VCaP (cell line): ENCODE measurements around the gene NRSN1.

Source experiments
- H3K27ac ChIP-seq: fragments of 450-650 bp; 2 replicates; pipeline ENCODE4 v1.5.1; 2017
- TF ChIP-seq, protein P1 (sequence below): fragments of 450-650 bp; conservative IDR thresholded peaks from 2 replicates; pipeline ENCODE4 v1.5.1; 2017; ENCODE audit warnings: mild to moderate bottlenecking, moderate library complexity

NRSN1 gene

DNA sequence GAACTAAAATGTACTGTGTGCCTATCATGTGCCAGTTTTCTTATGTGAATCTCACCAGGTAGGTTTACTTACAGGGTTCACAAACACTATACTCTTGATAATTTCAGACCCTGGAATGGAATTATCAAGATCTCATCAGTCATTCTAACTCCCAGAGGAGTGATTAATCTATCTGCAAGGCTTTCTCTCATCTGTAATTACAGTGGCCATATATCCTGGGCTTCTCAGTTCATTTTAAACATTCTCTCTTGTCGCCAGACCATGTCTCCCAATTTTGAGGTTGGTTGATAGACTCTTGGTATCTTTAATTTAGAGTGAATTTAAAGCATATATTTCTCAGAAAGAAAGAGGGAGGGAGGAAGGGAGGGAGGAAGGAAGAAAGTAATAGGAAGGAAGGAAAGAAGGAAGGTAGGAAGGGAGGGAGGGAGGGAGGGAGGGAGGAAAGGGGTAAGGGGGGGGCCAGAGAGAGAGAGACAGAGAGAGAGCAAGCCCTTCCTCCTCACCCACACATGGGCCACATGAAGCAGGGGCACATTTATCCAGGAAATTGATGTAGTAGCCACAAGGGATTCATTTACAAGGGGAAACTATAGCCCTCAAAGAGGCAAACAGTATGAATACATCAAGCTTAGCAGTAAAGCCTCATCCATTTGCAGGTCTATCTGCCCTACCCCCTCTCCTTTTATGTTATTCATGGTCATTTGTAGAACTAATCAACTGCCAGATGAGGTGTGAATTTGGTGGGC lies 25.8 kb upstream of the NRSN1 start:
- TF ChIP-seq, protein P1, sequence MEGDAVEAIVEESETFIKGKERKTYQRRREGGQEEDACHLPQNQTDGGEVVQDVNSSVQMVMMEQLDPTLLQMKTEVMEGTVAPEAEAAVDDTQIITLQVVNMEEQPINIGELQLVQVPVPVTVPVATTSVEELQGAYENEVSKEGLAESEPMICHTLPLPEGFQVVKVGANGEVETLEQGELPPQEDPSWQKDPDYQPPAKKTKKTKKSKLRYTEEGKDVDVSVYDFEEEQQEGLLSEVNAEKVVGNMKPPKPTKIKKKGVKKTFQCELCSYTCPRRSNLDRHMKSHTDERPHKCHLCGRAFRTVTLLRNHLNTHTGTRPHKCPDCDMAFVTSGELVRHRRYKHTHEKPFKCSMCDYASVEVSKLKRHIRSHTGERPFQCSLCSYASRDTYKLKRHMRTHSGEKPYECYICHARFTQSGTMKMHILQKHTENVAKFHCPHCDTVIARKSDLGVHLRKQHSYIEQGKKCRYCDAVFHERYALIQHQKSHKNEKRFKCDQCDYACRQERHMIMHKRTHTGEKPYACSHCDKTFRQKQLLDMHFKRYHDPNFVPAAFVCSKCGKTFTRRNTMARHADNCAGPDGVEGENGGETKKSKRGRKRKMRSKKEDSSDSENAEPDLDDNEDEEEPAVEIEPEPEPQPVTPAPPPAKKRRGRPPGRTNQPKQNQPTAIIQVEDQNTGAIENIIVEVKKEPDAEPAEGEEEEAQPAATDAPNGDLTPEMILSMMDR, result no peak
- no peak overlapping the region for H3K27ac ChIP-seq

DNA sequence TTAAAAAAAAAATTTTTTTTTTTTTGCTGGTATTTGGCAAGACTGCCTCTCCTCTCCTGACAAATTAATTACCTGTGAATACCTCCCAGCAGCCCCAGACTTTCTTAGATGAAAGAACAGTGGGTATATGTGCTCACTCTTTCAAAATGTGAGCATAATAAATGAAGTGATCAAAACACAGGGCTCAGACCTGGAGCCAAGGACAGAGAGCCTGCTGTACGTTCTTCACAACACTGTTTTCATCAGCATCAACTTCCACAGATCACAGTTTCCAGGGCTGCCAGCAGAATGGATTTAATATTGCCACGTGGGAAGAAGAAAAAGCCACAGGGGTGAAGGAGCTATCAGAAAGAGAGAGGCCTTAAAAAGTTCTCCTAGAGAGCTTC lies 25.3 kb upstream of the NRSN1 start:
- no peak overlapping the region for H3K27ac ChIP-seq
- TF ChIP-seq, protein P1, result no peak

DNA sequence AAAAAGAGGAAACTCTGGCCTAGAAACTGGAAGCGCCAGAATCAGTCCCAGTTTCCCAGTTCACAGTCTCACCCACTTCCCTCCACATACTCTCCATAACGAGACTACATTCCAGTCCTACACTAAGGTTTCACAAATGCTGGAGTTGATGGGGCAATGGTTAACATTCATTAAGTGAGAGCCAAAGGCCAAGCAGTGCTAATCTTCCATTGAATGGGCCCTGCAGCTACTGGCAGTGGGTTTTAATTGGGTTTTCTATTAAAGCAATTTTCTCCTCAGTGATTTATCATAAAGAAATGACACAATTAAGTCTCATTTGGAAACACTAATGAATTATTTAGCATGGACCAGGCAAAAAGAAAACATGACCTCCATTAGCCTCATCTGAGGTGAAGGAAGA lies 20.8 kb upstream of the NRSN1 start:
- TF ChIP-seq, protein P1, result no peak
- no peak overlapping the region for H3K27ac ChIP-seq

DNA sequence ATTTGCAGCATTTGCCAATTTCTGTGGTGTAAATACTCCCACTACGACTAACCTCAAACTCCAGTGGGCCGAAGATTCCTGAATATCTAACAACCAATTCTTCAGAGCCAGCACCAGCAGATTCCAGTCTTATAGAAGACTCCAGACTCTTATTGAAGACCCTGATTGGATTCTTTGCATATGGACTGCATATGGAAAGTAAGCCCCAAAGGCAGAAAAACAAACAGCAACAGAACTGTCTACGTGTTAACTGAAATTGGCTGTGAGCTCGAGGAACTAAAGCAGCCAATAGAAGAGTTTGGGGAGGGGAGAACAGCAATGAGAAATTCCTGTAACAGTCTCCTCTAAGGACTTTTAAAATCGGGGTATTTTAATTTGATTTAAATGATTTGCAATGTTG lies 19.7 kb upstream of the NRSN1 start:
- TF ChIP-seq, protein P1, result no peak
- no peak overlapping the region for H3K27ac ChIP-seq

DNA sequence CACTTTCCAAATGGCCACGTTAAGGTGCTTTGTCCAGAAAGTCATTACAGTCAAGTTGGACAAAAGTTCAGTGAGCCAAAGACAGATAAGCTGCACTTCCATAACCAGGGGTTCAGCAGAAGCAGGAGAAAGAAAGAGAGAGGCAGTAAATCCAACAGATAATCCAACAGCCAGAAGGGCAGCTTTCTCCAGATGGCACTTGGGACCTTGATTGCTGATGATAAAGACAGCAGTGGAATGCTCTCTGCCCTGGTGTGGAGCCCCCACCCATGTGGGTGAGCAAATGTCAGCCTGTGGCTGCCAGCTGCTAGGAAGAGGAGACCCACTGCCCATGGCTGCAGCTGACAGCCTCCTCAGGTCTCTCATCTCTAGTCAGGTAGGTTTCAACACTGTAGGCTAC lies 18.7 kb upstream of the NRSN1 start:
- H3K27ac ChIP-seq, result no peak overlapping the region
- TF ChIP-seq, protein P1, result no peak

DNA sequence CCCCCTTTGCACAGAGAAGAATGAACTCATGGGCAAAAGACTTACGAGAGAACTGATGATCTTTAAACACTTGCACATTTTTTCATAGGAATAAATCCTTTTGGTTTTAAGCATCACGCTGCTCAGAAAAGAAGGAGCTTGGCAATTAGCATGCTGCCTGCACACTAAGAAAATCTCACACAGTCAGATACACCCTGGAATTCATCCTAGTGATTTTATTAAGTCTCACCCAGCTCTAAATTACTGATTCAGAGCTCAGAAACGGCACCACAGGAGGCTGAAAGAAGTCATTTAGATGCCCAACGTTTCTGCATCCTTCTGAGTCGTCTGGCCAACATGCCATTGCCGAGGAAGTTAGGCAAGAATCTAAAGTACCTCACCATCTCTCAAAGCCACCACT lies 18.0 kb upstream of the NRSN1 start:
- H3K27ac ChIP-seq, result no peak overlapping the region
- TF ChIP-seq, protein P1, result no peak

DNA sequence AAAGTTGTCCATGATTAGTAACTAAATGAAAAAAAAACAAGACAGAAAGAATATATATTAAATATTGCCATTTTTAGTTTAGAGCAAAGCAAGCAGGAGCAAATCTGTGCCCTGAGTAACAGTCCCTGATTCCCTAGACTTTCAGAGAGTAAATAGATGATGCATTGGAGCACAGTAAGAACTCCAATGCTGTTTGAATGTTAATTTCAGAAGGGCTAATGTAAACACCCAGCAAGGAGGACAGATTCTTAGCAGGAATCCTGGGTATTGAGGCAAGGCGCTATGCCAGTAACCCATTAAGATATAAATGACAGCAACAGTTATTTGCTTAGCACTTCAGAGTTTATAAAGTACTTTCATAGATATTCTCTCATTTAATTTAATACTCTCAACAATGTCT lies 15.6 kb upstream of the NRSN1 start:
- TF ChIP-seq, protein P1, result no peak
- H3K27ac ChIP-seq, result no peak overlapping the region
